ENCODE measurements around the gene HSBP1. TPM values are rescaled to one million over a fixed set of nuclear protein-coding genes. Genes with fewer than 3 reads are reported as not detected.

HSBP1 gene
- total and polyA plus RNA-seq, 2 of the 13 experiments (the other 11 are each of a cell fraction or from before 2014, with no cell fraction given) = 249 to 292 TPM

DNA sequence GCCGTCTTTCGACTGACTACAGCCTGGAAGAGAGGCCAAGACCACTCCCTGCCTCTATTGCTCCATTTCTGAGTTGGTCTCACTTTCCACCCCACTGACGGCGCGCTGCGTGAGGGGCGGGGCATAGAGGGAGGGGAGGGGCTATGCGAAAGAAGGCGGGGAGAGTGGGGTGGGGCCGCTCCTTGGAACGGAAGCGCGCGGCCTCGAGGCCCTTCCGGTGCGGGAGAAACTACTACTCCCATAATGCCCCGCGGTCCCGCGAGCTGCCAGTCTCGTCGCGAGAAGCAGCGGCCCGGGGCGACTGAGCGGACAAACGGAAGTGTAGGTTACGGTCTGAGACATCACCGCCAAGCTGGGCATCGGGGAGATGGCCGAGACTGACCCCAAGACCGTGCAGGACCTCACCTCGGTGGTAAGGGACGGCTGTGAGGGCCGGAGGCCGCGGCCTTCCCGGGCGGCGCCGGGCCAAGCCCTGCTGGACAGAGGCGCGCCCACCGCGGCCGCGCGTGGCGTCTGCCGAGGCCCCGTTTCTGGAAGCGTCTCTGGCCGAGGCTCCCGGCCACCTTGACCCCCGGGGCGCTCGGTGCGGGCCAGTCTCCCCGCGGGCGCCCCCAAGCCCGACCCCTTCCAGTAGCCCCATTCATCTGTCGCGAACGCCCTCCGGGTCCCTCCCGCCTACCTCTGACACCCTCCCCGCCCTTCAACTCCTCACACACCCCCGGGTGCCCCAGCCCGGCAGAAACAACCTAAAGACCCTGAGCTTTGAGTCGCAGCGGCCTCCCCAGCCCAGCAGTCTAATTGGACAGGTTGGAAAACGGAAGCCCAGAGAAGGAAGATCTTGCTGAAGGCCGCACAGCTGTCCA is at the start of gene HSBP1 (continued):
- TF ChIP-seq, protein P1, sequence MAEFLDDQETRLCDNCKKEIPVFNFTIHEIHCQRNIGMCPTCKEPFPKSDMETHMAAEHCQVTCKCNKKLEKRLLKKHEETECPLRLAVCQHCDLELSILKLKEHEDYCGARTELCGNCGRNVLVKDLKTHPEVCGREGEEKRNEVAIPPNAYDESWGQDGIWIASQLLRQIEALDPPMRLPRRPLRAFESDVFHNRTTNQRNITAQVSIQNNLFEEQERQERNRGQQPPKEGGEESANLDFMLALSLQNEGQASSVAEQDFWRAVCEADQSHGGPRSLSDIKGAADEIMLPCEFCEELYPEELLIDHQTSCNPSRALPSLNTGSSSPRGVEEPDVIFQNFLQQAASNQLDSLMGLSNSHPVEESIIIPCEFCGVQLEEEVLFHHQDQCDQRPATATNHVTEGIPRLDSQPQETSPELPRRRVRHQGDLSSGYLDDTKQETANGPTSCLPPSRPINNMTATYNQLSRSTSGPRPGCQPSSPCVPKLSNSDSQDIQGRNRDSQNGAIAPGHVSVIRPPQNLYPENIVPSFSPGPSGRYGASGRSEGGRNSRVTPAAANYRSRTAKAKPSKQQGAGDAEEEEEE (CRISPR knock-in tag; IDR thresholded peaks at IDR 0.05; ENCODE audit: borderline replicate concordance) = no peak
- TF ChIP-seq, protein P2, sequence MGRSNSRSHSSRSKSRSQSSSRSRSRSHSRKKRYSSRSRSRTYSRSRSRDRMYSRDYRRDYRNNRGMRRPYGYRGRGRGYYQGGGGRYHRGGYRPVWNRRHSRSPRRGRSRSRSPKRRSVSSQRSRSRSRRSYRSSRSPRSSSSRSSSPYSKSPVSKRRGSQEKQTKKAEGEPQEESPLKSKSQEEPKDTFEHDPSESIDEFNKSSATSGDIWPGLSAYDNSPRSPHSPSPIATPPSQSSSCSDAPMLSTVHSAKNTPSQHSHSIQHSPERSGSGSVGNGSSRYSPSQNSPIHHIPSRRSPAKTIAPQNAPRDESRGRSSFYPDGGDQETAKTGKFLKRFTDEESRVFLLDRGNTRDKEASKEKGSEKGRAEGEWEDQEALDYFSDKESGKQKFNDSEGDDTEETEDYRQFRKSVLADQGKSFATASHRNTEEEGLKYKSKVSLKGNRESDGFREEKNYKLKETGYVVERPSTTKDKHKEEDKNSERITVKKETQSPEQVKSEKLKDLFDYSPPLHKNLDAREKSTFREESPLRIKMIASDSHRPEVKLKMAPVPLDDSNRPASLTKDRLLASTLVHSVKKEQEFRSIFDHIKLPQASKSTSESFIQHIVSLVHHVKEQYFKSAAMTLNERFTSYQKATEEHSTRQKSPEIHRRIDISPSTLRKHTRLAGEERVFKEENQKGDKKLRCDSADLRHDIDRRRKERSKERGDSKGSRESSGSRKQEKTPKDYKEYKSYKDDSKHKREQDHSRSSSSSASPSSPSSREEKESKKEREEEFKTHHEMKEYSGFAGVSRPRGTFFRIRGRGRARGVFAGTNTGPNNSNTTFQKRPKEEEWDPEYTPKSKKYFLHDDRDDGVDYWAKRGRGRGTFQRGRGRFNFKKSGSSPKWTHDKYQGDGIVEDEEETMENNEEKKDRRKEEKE (IDR thresholded peaks at IDR 0.05) = no peak
- TF ChIP-seq ZFP36 (IDR thresholded peaks at IDR 0.05; ENCODE audit: borderline replicate concordance, low read depth, low read length, partially characterized antibody) (no peak), FOXA1 (IDR thresholded peaks at IDR 0.05) (no peak), FOXA1 (CRISPR knock-in tag; IDR thresholded peaks at IDR 0.05) (no peak), ZNF790 (CRISPR knock-in tag; IDR thresholded peaks at IDR 0.05; ENCODE audit: borderline replicate concordance) (no peak), MED13 (CRISPR knock-in tag; IDR thresholded peaks at IDR 0.05) (no peak), ZNF530 (CRISPR knock-in tag; IDR thresholded peaks at IDR 0.05; ENCODE audit: low read depth) (no peak), ZNF652 (CRISPR knock-in tag; IDR thresholded peaks at IDR 0.05; ENCODE audit: borderline replicate concordance, low read depth) (no peak), RBFOX2 (IDR thresholded peaks at IDR 0.05; ENCODE audit: low read depth, low read length) (peak; percentile 95), RFX1 (IDR thresholded peaks at IDR 0.05) (no peak), MXI1 (IDR thresholded peaks at IDR 0.05; ENCODE audit: borderline replicate concordance, low read depth, low read length) (peak; percentile 71; the same call in 1 of the 3 replicates), DPF2 (CRISPR knock-in tag; IDR thresholded peaks at IDR 0.05; ENCODE audit: borderline replicate concordance, low read depth) (no peak), RARA (CRISPR knock-in tag; IDR thresholded peaks at IDR 0.05) (0 out of 2 replicates have a peak, but pooled peaks have one; percentile 8)
- TF ChIP-seq, protein P3, sequence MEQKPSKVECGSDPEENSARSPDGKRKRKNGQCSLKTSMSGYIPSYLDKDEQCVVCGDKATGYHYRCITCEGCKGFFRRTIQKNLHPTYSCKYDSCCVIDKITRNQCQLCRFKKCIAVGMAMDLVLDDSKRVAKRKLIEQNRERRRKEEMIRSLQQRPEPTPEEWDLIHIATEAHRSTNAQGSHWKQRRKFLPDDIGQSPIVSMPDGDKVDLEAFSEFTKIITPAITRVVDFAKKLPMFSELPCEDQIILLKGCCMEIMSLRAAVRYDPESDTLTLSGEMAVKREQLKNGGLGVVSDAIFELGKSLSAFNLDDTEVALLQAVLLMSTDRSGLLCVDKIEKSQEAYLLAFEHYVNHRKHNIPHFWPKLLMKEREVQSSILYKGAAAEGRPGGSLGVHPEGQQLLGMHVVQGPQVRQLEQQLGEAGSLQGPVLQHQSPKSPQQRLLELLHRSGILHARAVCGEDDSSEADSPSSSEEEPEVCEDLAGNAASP (CRISPR knock-in tag; IDR thresholded peaks at IDR 0.05; ENCODE audit: borderline replicate concordance) = no peak
- TF ChIP-seq, protein P4, sequence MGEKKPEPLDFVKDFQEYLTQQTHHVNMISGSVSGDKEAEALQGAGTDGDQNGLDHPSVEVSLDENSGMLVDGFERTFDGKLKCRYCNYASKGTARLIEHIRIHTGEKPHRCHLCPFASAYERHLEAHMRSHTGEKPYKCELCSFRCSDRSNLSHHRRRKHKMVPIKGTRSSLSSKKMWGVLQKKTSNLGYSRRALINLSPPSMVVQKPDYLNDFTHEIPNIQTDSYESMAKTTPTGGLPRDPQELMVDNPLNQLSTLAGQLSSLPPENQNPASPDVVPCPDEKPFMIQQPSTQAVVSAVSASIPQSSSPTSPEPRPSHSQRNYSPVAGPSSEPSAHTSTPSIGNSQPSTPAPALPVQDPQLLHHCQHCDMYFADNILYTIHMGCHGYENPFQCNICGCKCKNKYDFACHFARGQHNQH (CRISPR knock-in tag; IDR thresholded peaks at IDR 0.05) = no peak; the same call in 1 of the 2 replicates
- TF ChIP-seq, protein P5, sequence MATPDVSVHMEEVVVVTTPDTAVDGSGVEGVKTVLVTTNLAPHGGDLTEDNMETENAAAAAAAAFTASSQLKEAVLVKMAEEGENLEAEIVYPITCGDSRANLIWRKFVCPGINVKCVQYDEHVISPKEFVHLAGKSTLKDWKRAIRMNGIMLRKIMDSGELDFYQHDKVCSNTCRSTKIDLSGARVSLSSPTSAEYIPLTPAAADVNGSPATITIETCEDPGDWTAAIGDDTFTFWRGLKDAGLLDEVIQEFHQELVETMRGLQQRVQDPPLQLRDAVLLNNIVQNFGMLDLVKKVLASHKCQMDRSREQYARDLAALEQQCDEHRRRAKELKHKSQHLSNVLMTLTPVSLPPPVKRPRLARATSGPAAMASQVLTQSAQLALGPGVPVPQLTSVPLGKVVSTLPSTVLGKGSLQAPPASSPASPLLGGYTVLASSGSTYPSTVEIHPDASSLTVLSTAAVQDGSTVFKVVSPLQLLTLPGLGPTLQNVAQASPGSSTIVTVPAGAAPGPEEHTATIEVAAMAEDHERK (CRISPR knock-in tag; IDR thresholded peaks at IDR 0.05; ENCODE audit: low read depth) = peak; percentile 52; the same call in 1 of the 2 replicates
